Measurements from ENCODE around the gene PLXNA4.

GRCh38 chr7:132333301-132333700 lies 243.0 kb downstream of the PLXNA4 start:
- TF ChIP-seq CTCF (IDR thresholded peaks at IDR 0.05 in 8 of 11, conservative IDR thresholded peaks at IDR 0.05 in 3 of 11), result no peak
- no peak for TF ChIP-seq POLR2A (IDR thresholded peaks at IDR 0.05)
- TF ChIP-seq POLR2AphosphoS5 (IDR thresholded peaks at IDR 0.05), result no peak
